IMR-90 (cell line): ENCODE measurements around the gene SLC37A1. TPM values are rescaled to one million over a fixed set of nuclear protein-coding genes. Genes with fewer than 3 reads are reported as not detected.

Source experiments
- ATAC-seq: fragments of 200-7000 bp; cut with Tn5 transposase; 2 replicates; pipeline ENCODE4 v1.9.1; 2020; ENCODE audit warnings: low read depth, mild to moderate bottlenecking, moderate library complexity
- BruUV-seq: library from RNA; stranded (reverse); fragments of 400-500 nt; replicated peaks from 2 replicates; lab custom pipeline; 2021; lab: Mats Ljungman, UMichigan
- CTCF ChIA-PET: fragments of 300-600 bp; formaldehyde crosslinking; extraction: SDS; loops from one replicate; lab custom pipeline; 2021; ENCODE audit warnings: antibody characterized with exemption; lab: Yijun Ruan, JAX
- POLR2A ChIA-PET: fragments of 300-600 bp; sonication (Branson Sonifier 250); formaldehyde crosslinking; loops from one replicate; lab custom pipeline; 2022; ENCODE audit warnings: antibody characterized with exemption; ENCODE audit not compliant: unreplicated experiment; lab: Charles Lee
- DNase-seq: peaks from one replicate; pipeline ENCODE4 v3.0.0; 2013
- H2AFZ ChIP-seq: replicated peaks from 2 replicates; pipeline ENCODE3; 2013; ENCODE audit warnings: low read length, mild to moderate bottlenecking; ENCODE audit not compliant: poor library complexity
- H2AK5ac ChIP-seq: 2 replicates; pipeline ENCODE4 v1.6.1; 2013; ENCODE audit warnings: low read depth, low read length, inconsistent platforms
- H2AK9ac ChIP-seq: replicated peaks from 2 replicates; pipeline ENCODE3; 2013; ENCODE audit warnings: mild to moderate bottlenecking, low read depth, low read length, moderate library complexity; ENCODE audit not compliant: poor library complexity
- H2BK120ac ChIP-seq: 2 replicates; pipeline ENCODE4 v1.6.1; 2013; ENCODE audit warnings: low read depth, low read length, inconsistent platforms
- H2BK15ac ChIP-seq: 3 replicates; pipeline ENCODE4 v1.6.1; 2013; ENCODE audit warnings: low read depth, low read length, inconsistent platforms
- H2BK20ac ChIP-seq: 2 replicates; pipeline ENCODE4 v1.6.1; 2013; ENCODE audit warnings: low read depth, mild to moderate bottlenecking, inconsistent platforms, low read length, moderate library complexity
- H2BK5ac ChIP-seq: 2 replicates; pipeline ENCODE4 v1.6.1; 2013; ENCODE audit warnings: mild to moderate bottlenecking, low read depth, low read length, inconsistent platforms; ENCODE audit not compliant: poor library complexity, severe bottlenecking
- H3K14ac ChIP-seq: replicated peaks from 2 replicates; pipeline ENCODE4 v1.6.1; 2013; ENCODE audit warnings: low read depth, low read length, inconsistent platforms
- H3K18ac ChIP-seq: 2 replicates; pipeline ENCODE4 v1.6.1; 2013; ENCODE audit warnings: low read depth, low read length, control low read depth
- H3K23ac ChIP-seq: 2 replicates; pipeline ENCODE4 v1.6.1; 2013; ENCODE audit warnings: low read depth, low read length, inconsistent platforms
- H3K27ac ChIP-seq: 2 replicates; pipeline ENCODE4 v1.5.1; 2013; ENCODE audit warnings: mild to moderate bottlenecking, control low read depth, low read length; ENCODE audit not compliant: insufficient read depth
- H3K27me3 ChIP-seq: 2 replicates; pipeline ENCODE4 v1.6.1; 2013; ENCODE audit warnings: low read length; ENCODE audit not compliant: control insufficient read depth, insufficient read depth
- H3K36me3 ChIP-seq: 2 replicates; pipeline ENCODE4 v1.6.1; 2013; ENCODE audit warnings: low read length, mixed read lengths; ENCODE audit not compliant: control insufficient read depth, insufficient read depth
- H3K4ac ChIP-seq: 2 replicates; pipeline ENCODE4 v1.6.1; 2013; ENCODE audit warnings: low read depth, low read length, inconsistent platforms
- H3K4me1 ChIP-seq: 2 replicates; pipeline ENCODE4 v1.6.1; 2013; ENCODE audit warnings: low read length, mixed read lengths; ENCODE audit not compliant: control insufficient read depth, insufficient read depth
- H3K4me2 ChIP-seq: 2 replicates; pipeline ENCODE4 v1.6.1; 2013; ENCODE audit warnings: low read depth, mild to moderate bottlenecking, control low read depth, low read length, moderate library complexity
- H3K4me3 ChIP-seq: 2 replicates; pipeline ENCODE4 v1.5.1; 2013; ENCODE audit warnings: low read depth, mild to moderate bottlenecking, control low read depth, low read length, moderate library complexity; ENCODE audit not compliant: insufficient read depth
- H3K56ac ChIP-seq: 2 replicates; pipeline ENCODE4 v1.6.1; 2013; ENCODE audit warnings: low read length, inconsistent platforms; ENCODE audit not compliant: insufficient read depth; ENCODE audit errors: extremely low read depth
- H3K79me1 ChIP-seq, 2 experiments: 2 replicates each; pipeline ENCODE4 v1.6.1; 2013; ENCODE audit warnings: low read length in 2 of 2, inconsistent platforms in 1 of 2, low read depth in 1 of 2
- H3K9ac ChIP-seq: 2 replicates; pipeline ENCODE4 v1.6.1; 2013; ENCODE audit warnings: low read depth, low read length, control low read depth
- H3K9me1 ChIP-seq: 2 replicates; pipeline ENCODE4 v1.6.1; 2013; ENCODE audit warnings: low read length, inconsistent platforms; ENCODE audit not compliant: insufficient read depth
- H3K9me3 ChIP-seq: 2 replicates; pipeline ENCODE4 v1.6.1; 2013; ENCODE audit warnings: low read length; ENCODE audit not compliant: control insufficient read depth, insufficient read depth
- H4K20me1 ChIP-seq: 2 replicates; pipeline ENCODE4 v1.6.1; 2013; ENCODE audit warnings: low read length, inconsistent platforms; ENCODE audit not compliant: insufficient read depth
- H4K5ac ChIP-seq: 2 replicates; pipeline ENCODE4 v1.6.1; 2013; ENCODE audit warnings: mild to moderate bottlenecking, low read depth, low read length, control low read depth
- H4K8ac ChIP-seq, 2 experiments: 2 replicates each; pipeline ENCODE4 v1.6.1; 2013; ENCODE audit warnings: low read depth in 2 of 2, low read length in 2 of 2, control low read depth in 1 of 2, inconsistent platforms in 1 of 2
- H4K91ac ChIP-seq: 2 replicates; pipeline ENCODE4 v1.6.1; 2013; ENCODE audit warnings: low read depth, low read length, inconsistent platforms; ENCODE audit not compliant: insufficient read depth
- BHLHE40 ChIP-seq: fragments of 150-350 bp; IDR thresholded peaks from 2 replicates; pipeline ENCODE4 v1.6.1; 2016; ENCODE audit warnings: mild to moderate bottlenecking, low read depth, low read length
- CEBPB ChIP-seq: IDR thresholded peaks from 2 replicates; pipeline ENCODE4 v1.6.1; 2012; ENCODE audit warnings: low read depth, low read length, improper control_type of control experiment
- CHD1 ChIP-seq: IDR thresholded peaks from 2 replicates; pipeline ENCODE4 v1.6.1; 2012; ENCODE audit warnings: low read depth, low read length, improper control_type of control experiment
- FOS ChIP-seq: fragments of 150-350 bp; IDR thresholded peaks from 2 replicates; pipeline ENCODE4 v1.6.1; 2016; ENCODE audit warnings: low read depth, low read length
- MAFK ChIP-seq: IDR thresholded peaks from 2 replicates; pipeline ENCODE4 v1.6.1; 2012; ENCODE audit warnings: low read depth, low read length, improper control_type of control experiment
- MAZ ChIP-seq: IDR thresholded peaks from 2 replicates; pipeline ENCODE4 v1.6.1; 2012; ENCODE audit warnings: low read depth, mild to moderate bottlenecking, low read length, improper control_type of control experiment, moderate library complexity, borderline replicate concordance
- MXI1 ChIP-seq: IDR thresholded peaks from 2 replicates; pipeline ENCODE4 v1.6.1; 2012; ENCODE audit warnings: low read depth, mild to moderate bottlenecking, low read length, moderate library complexity, borderline replicate concordance
- NFE2L2 ChIP-seq: fragments of 150-350 bp; IDR thresholded peaks from 2 replicates; pipeline ENCODE4 v1.6.1; 2016; ENCODE audit warnings: low read depth, mild to moderate bottlenecking, low read length
- POLR2A ChIP-seq: IDR thresholded peaks from 2 replicates; pipeline ENCODE4 v1.6.1; 2012; ENCODE audit warnings: mild to moderate bottlenecking, low read depth, low read length
- RAD21 ChIP-seq: IDR thresholded peaks from 2 replicates; pipeline ENCODE4 v1.6.1; 2012; ENCODE audit warnings: low read length, improper control_type of control experiment
- RCOR1 ChIP-seq: IDR thresholded peaks from 2 replicates; pipeline ENCODE4 v1.6.1; 2012; ENCODE audit warnings: mild to moderate bottlenecking, low read length, improper control_type of control experiment; ENCODE audit not compliant: insufficient replicate concordance
- RFX5 ChIP-seq: IDR thresholded peaks from 2 replicates; pipeline ENCODE4 v1.8.0; 2012; ENCODE audit warnings: low read depth, mild to moderate bottlenecking, low read length, moderate library complexity
- SMC3 ChIP-seq: fragments of 150-350 bp; IDR thresholded peaks from 2 replicates; pipeline ENCODE4 v1.6.1; 2016; ENCODE audit warnings: low read depth, mild to moderate bottlenecking, antibody characterized with exemption, low read length, moderate library complexity
- WGBS, 2 experiments: methylation state at CpG; one replicate each; pipeline versions ENCODE4 v1.1.5 to v1.1.7; 2013; ENCODE audit warnings: missing lambda C conversion rate in 2 of 2; ENCODE audit not compliant: insufficient read length in 1 of 2; ENCODE audit errors: extremely low coverage in 2 of 2; 5-methylcytosine and 5-hydroxymethylcytosine counted together
- dilution Hi-C: fragments of 300-500 bp; cut with HindIII; formaldehyde crosslinking; loops from one replicate; pipeline ENCODE4 v1.14.3; 2018; ENCODE audit warnings: low sequenced_read_pairs; ENCODE audit not compliant: unreplicated experiment
- in situ Hi-C: fragments of 300-500 bp; cut with MboI; formaldehyde crosslinking; loops from 3 replicates; pipeline ENCODE4 v1.14.3; 2019; ENCODE audit warnings: low sequenced_read_pairs, inconsistent platforms, mixed read lengths
- intact Hi-C: fragments of 100-400 bp; cut with micrococcal nuclease; formaldehyde crosslinking; loops from 2 replicates; pipeline ENCODE4 v1.10.0; 2022
- polyA plus RNA-seq, 3 experiments: library from polyadenylated mRNA; depleted of rRNA; stranded (reverse); fragments of >200 nt; gene quantifications; 2 replicates each; pipeline ENCODE4 v1.2.3, GENCODE V29; 2012; ENCODE audit warnings: low replicate concordance in 1 of 3
- total RNA-seq: library from RNA; depleted of rRNA; stranded (reverse); fragments of >200 nt; gene quantifications from 2 replicates; pipeline ENCODE4 v1.2.3, GENCODE V29; 2012
- TF ChIP-seq, protein P1 (sequence below): fragments of 150-350 bp; IDR thresholded peaks from 2 replicates; pipeline ENCODE4 v1.6.1; 2016; ENCODE audit warnings: low read depth, mild to moderate bottlenecking, low read length, moderate library complexity, borderline replicate concordance
- TF ChIP-seq, protein P2 (sequence below): fragments of 150-350 bp; IDR thresholded peaks from 2 replicates; pipeline ENCODE4 v1.6.1; 2017; ENCODE audit warnings: mild to moderate bottlenecking, antibody characterized with exemption, low read length, low read depth
- TF ChIP-seq, protein P3 (sequence below): conservative IDR thresholded peaks from 2 replicates; pipeline ENCODE4 v1.5.1; 2012; ENCODE audit warnings: mild to moderate bottlenecking, low read depth, low read length, improper control_type of control experiment

The SLC37A1 gene
- total and polyA plus RNA-seq, 2 of the 4 experiments (the other 2 are of a cell fraction), result 0.36 to 0.48 TPM

DNA sequence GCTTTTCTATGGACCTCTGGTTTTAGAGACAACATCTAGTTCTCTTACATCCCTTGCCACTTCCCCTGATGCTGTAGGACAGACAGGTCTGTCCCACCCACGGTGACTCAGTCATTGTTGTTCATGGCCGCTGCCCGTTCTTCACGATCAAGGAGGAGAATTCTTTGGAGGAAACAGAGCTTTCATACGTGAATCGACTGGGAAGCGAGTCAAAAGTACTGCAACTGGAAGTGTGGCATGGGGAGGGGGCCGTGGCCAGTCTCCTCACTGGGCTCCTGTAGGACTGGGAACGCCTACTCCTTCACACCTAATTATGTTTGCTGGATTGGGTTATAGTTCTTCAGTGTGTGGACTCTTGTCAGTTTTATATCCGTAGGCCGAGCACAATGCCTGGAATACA is 4.4 kb upstream of the SLC37A1 start:
- dilution Hi-C loops, result no loop called here
- TF ChIP-seq RCOR1, result no peak
- no peak for TF ChIP-seq RAD21
- TF ChIP-seq, protein P1, sequence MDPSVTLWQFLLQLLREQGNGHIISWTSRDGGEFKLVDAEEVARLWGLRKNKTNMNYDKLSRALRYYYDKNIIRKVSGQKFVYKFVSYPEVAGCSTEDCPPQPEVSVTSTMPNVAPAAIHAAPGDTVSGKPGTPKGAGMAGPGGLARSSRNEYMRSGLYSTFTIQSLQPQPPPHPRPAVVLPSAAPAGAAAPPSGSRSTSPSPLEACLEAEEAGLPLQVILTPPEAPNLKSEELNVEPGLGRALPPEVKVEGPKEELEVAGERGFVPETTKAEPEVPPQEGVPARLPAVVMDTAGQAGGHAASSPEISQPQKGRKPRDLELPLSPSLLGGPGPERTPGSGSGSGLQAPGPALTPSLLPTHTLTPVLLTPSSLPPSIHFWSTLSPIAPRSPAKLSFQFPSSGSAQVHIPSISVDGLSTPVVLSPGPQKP, result no peak
- no peak for TF ChIP-seq CHD1
- no peak for TF ChIP-seq MAFK
- no peak for TF ChIP-seq RFX5
- no peak for TF ChIP-seq MAZ
- TF ChIP-seq FOS, result no peak
- TF ChIP-seq, protein P2, sequence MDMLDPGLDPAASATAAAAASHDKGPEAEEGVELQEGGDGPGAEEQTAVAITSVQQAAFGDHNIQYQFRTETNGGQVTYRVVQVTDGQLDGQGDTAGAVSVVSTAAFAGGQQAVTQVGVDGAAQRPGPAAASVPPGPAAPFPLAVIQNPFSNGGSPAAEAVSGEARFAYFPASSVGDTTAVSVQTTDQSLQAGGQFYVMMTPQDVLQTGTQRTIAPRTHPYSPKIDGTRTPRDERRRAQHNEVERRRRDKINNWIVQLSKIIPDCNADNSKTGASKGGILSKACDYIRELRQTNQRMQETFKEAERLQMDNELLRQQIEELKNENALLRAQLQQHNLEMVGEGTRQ, result no peak
- TF ChIP-seq NFE2L2, result no peak
- TF ChIP-seq SMC3, result no peak
- no peak for TF ChIP-seq MXI1
- TF ChIP-seq, protein P3, sequence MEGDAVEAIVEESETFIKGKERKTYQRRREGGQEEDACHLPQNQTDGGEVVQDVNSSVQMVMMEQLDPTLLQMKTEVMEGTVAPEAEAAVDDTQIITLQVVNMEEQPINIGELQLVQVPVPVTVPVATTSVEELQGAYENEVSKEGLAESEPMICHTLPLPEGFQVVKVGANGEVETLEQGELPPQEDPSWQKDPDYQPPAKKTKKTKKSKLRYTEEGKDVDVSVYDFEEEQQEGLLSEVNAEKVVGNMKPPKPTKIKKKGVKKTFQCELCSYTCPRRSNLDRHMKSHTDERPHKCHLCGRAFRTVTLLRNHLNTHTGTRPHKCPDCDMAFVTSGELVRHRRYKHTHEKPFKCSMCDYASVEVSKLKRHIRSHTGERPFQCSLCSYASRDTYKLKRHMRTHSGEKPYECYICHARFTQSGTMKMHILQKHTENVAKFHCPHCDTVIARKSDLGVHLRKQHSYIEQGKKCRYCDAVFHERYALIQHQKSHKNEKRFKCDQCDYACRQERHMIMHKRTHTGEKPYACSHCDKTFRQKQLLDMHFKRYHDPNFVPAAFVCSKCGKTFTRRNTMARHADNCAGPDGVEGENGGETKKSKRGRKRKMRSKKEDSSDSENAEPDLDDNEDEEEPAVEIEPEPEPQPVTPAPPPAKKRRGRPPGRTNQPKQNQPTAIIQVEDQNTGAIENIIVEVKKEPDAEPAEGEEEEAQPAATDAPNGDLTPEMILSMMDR, result no peak
- no peak for TF ChIP-seq BHLHE40
- no peak for TF ChIP-seq POLR2A
- no peak for TF ChIP-seq CEBPB
- H3K56ac ChIP-seq, result no peak overlapping the region
- no peak overlapping the region for H3K4me3 ChIP-seq
- POLR2A ChIA-PET, result no interaction called here
- H3K18ac ChIP-seq, result no peak overlapping the region
- H2BK15ac ChIP-seq, result no peak overlapping the region
- H3K27me3 ChIP-seq, result peaks cover 19% of the 10 kb centered on the region
- H3K9me1 ChIP-seq, result no peaks in the 10 kb centered on the region
- no peaks in the 10 kb centered on the region for H3K9me3 ChIP-seq
- intact Hi-C loops, result no loop called here
- no peaks in the 10 kb centered on the region for H3K79me1 ChIP-seq
- no peaks in the 10 kb centered on the region for H3K4me1 ChIP-seq
- no peak overlapping the region for H3K14ac ChIP-seq
- ATAC-seq (no peak), DNase-seq (no peak)
- no peak overlapping the region for H2BK5ac ChIP-seq
- no peaks in the 10 kb centered on the region for H3K36me3 ChIP-seq
- H3K4me2 ChIP-seq, result no peak overlapping the region
- 20% methylated on average over 1 of the region's 11 CpGs; no CpG with 5 or more reads in 1 of the 2 experiments for WGBS, 2 experiments
- no peak overlapping the region for H2AK9ac ChIP-seq
- H2BK20ac ChIP-seq, result no peak overlapping the region
- no TSS peak for BruUV-seq
- H3K27ac ChIP-seq, result no peak overlapping the region
- H4K91ac ChIP-seq, result no peak overlapping the region
- H2BK120ac ChIP-seq, result no peak overlapping the region
- CTCF ChIA-PET, result no interaction called here
- H3K23ac ChIP-seq, result no peak overlapping the region
- H4K8ac ChIP-seq, result no peak overlapping the region
- no peak overlapping the region for H3K9ac ChIP-seq
- H3K4ac ChIP-seq, result no peak overlapping the region
- H4K5ac ChIP-seq, result no peak overlapping the region
- in situ Hi-C loops, result no loop called here
- no peaks in the 10 kb centered on the region for H4K20me1 ChIP-seq
- no peak overlapping the region for H2AFZ ChIP-seq
- no peak overlapping the region for H2AK5ac ChIP-seq
